Gastroesophageal sphincter (tissue), 4 donors: Measurements from ENCODE around the gene RPP21. TPM values are rescaled to one million over a fixed set of nuclear protein-coding genes. Genes with fewer than 3 reads are reported as not detected.

Experiments
- ATAC-seq: fragments of 150-250 bp; one replicate; pipeline ENCODE4 v1.9.1; 2016; ENCODE audit warnings: mild to moderate bottlenecking, moderate library complexity
- H3K27ac ChIP-seq, 4 donors: fragments of 200-600 bp; sonication (generic) in 3 of 4; 1 replicate in 3 of 4; 2 replicates in 1 of 4; pipeline ENCODE4 v1.5.1; 2016 to 2019
- H3K27me3 ChIP-seq: fragments of 200-600 bp; sonication (generic); one replicate; pipeline ENCODE4 v1.5.1; 2019
- H3K36me3 ChIP-seq, 2 donors: fragments of 200-600 bp; sonication (generic); one replicate each; pipeline ENCODE4 v1.5.1; 2019; ENCODE audit warnings: control low read depth in 1 of 2
- H3K4me1 ChIP-seq, 3 donors: fragments of 200-600 bp; sonication (generic); 1 replicate in 2 of 3; 2 replicates in 1 of 3; pipeline ENCODE4 v1.5.1; 2016 to 2019; ENCODE audit warnings: control low read depth in 2 of 3
- H3K4me3 ChIP-seq, 2 donors: fragments of 200-600 bp; sonication (generic); one replicate each; pipeline ENCODE4 v1.5.1; 2019; ENCODE audit warnings: mild to moderate bottlenecking in 1 of 2, moderate library complexity in 1 of 2
- H3K9me3 ChIP-seq, 3 donors: fragments of 200-600 bp; sonication (generic); one replicate each; pipeline ENCODE4 v1.5.1; 2017 to 2019; ENCODE audit warnings: control low read depth in 2 of 3
- EP300 ChIP-seq: sonication (generic); formaldehyde crosslinking; IDR thresholded peaks from one replicate; pipeline ENCODE4 v1.6.1; 2017; ENCODE audit warnings: antibody characterized with exemption, mild to moderate bottlenecking
- POLR2A ChIP-seq, 2 donors: fragments of 450-650 bp; IDR thresholded peaks; one replicate each; pipeline ENCODE4 v1.6.1; 2017; ENCODE audit warnings: antibody characterized with exemption in 2 of 2, mild to moderate bottlenecking in 2 of 2, moderate library complexity in 1 of 2
- POLR2AphosphoS5 ChIP-seq: sonication (generic); formaldehyde crosslinking; IDR thresholded peaks from one replicate; pipeline ENCODE4 v1.6.1; 2017; ENCODE audit warnings: antibody characterized with exemption
- WGBS, 2 donors: methylation state at CpG; one replicate each; pipeline ENCODE4 v1.1.5; 2018; ENCODE audit warnings: low coverage in 1 of 2; 5-methylcytosine and 5-hydroxymethylcytosine counted together
- total RNA-seq, 4 donors: library from RNA; depleted of rRNA; stranded (reverse); fragments of >200 nt; gene quantifications; one replicate each; pipeline ENCODE4 v1.1.0, GENCODE V29; 2016
- TF ChIP-seq, protein P1 (sequence below), 4 experiments: fragments of 200-600 bp in 2 of 4; fragments of 450-650 bp in 2 of 4; sonication (generic) in 1 of 4; IDR thresholded peaks; one replicate each; pipeline ENCODE4 v1.5.1; 2017 to 2019; ENCODE audit warnings: antibody characterized with exemption in 4 of 4, mild to moderate bottlenecking in 2 of 4, moderate library complexity in 2 of 4

Gene RPP21
- total RNA-seq, 4 donors from 2014 or later: 60.7 to 137 (median 82.2) TPM

- H3K27me3 ChIP-seq: no peaks in the 10 kb centered on the region
- WGBS, 2 donors: 94 to 100% methylated on average over 2 of the region's 2 CpGs
- peaks cover 0 to 36% of the 10 kb centered on the region in 2 donors for H3K36me3 ChIP-seq
- TF ChIP-seq POLR2A (IDR thresholded peaks at IDR 0.05) (no peak), EP300 (no peak), POLR2AphosphoS5 (no peak)
- TF ChIP-seq, protein P1, sequence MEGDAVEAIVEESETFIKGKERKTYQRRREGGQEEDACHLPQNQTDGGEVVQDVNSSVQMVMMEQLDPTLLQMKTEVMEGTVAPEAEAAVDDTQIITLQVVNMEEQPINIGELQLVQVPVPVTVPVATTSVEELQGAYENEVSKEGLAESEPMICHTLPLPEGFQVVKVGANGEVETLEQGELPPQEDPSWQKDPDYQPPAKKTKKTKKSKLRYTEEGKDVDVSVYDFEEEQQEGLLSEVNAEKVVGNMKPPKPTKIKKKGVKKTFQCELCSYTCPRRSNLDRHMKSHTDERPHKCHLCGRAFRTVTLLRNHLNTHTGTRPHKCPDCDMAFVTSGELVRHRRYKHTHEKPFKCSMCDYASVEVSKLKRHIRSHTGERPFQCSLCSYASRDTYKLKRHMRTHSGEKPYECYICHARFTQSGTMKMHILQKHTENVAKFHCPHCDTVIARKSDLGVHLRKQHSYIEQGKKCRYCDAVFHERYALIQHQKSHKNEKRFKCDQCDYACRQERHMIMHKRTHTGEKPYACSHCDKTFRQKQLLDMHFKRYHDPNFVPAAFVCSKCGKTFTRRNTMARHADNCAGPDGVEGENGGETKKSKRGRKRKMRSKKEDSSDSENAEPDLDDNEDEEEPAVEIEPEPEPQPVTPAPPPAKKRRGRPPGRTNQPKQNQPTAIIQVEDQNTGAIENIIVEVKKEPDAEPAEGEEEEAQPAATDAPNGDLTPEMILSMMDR (IDR thresholded peaks at IDR 0.05): no peak
- no peak for ATAC-seq
- H3K4me1 ChIP-seq: no peaks in the 10 kb centered on the region
- H3K4me3 ChIP-seq: no peak overlapping the region
- no peak overlapping the region for H3K27ac ChIP-seq
- H3K9me3 ChIP-seq: no peaks in the 10 kb centered on the region
Observed at GRCh38 chr6:30312266-30312665, 32.7 kb upstream of the RPP21 start.

GRCh38 chr6:30312676-30313321 lies 32.2 kb upstream of the RPP21 start:
- ATAC-seq: no peak
- no peak overlapping the region for H3K4me3 ChIP-seq
- WGBS, 2 donors: 100% methylated on average over 1 of the region's 1 CpG
- H3K27me3 ChIP-seq: no peaks in the 10 kb centered on the region
- TF ChIP-seq, protein P1 (IDR thresholded peaks at IDR 0.05): no peak
- TF ChIP-seq POLR2AphosphoS5 (no peak), POLR2A (IDR thresholded peaks at IDR 0.05) (no peak), EP300 (no peak)
- no peaks in the 10 kb centered on the region for H3K9me3 ChIP-seq
- peaks cover 0 to 36% of the 10 kb centered on the region in 2 donors for H3K36me3 ChIP-seq
- no peaks in the 10 kb centered on the region for H3K4me1 ChIP-seq
- H3K27ac ChIP-seq: no peak overlapping the region

DNA sequence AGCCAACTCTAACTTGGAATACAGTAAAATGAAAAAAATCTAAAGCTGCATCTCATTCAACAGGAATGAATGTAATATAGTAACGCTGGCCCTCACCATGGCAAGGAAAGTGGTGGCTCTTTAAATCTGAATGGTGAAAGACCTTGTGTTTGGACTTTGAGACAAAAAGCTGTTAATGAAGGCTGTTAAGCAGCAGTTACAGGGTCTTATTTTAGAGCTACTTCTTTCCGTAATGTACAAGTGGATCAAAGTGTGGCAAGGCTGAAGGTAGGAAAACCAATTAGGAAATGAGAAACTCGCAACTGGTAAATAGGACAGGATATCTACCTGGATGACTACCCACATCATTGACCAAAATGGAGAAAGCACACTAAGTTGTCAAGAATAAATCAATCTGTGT lies 29.8 kb upstream of the RPP21 start:
- Histone ChIP-seq H3K4me1 (no peaks in the 10 kb centered on the region), H3K9me3 (no peaks in the 10 kb centered on the region), H3K27me3 (no peaks in the 10 kb centered on the region), H3K27ac (no peak overlapping the region), H3K36me3 (peaks cover 0 to 27% of the 10 kb centered on the region in 2 donors), H3K4me3 (no peak overlapping the region)
- 91 to 93% methylated on average over 3 of the region's 3 CpGs for WGBS, 2 donors
- no peak for TF ChIP-seq POLR2AphosphoS5
- no peak for TF ChIP-seq POLR2A (IDR thresholded peaks at IDR 0.05)
- no peak for TF ChIP-seq EP300
- TF ChIP-seq, protein P1 (IDR thresholded peaks at IDR 0.05): no peak
- no peak for ATAC-seq

GRCh38 chr6:30317913-30318589 lies 26.9 kb upstream of the RPP21 start:
- Histone ChIP-seq H3K36me3 (peaks cover 0 to 20% of the 10 kb centered on the region in 2 donors), H3K4me1 (peaks cover 0 to 9% (median 0%) of the 10 kb centered on the region in 3 donors), H3K4me3 (no peak overlapping the region), H3K9me3 (no peaks in the 10 kb centered on the region), H3K27ac (no peak overlapping the region), H3K27me3 (no peaks in the 10 kb centered on the region)
- 67 to 79% methylated on average over 4 to 6 of the region's 6 CpGs for WGBS, 2 donors
- TF ChIP-seq POLR2A (IDR thresholded peaks at IDR 0.05): no peak
- no peak for TF ChIP-seq POLR2AphosphoS5
- TF ChIP-seq, protein P1 (IDR thresholded peaks at IDR 0.05): no peak
- TF ChIP-seq EP300: no peak
- no peak for ATAC-seq
